Gastrocnemius medialis (tissue), 4 donors: Measurements from ENCODE around the gene SPON1. TPM values are rescaled to one million over a fixed set of nuclear protein-coding genes. Genes with fewer than 3 reads are reported as not detected.

Source experiments
- ATAC-seq, 2 donors: fragments of 150-250 bp; one replicate each; pipeline ENCODE4 v1.9.1; 2016
- DNase-seq, 2 donors: peaks; one replicate each; pipeline ENCODE4 v3.0.0-alpha.2; 2019
- H3K27ac ChIP-seq, 4 donors: fragments of 200-600 bp; sonication (generic); 1 replicate in 1 of 4; 2 replicates in 3 of 4; pipeline ENCODE4 v1.5.1; 2016 to 2018; ENCODE audit warnings: mild to moderate bottlenecking in 2 of 4, moderate library complexity in 1 of 4
- H3K27me3 ChIP-seq, 3 donors: fragments of 200-600 bp; sonication (generic) in 2 of 3; 1 replicate in 1 of 3; 2 replicates in 2 of 3; pipeline versions ENCODE4 v1.5.1 to v1.6.0; 2016 to 2019; ENCODE audit warnings: mild to moderate bottlenecking in 1 of 3, moderate library complexity in 1 of 3
- H3K36me3 ChIP-seq, 2 donors: fragments of 200-600 bp; sonication (generic) in 1 of 2; one replicate each; pipeline ENCODE4 v1.5.1; 2017 to 2018
- H3K4me1 ChIP-seq, 2 donors: fragments of 200-600 bp; sonication (generic) in 1 of 2; one replicate each; pipeline ENCODE4 v1.5.1; 2016 to 2017; ENCODE audit warnings: mild to moderate bottlenecking in 2 of 2
- H3K4me3 ChIP-seq, 4 donors: fragments of 200-600 bp; sonication (generic) in 3 of 4; 1 replicate in 1 of 4; 2 replicates in 3 of 4; pipeline ENCODE4 v1.5.1; 2016 to 2019; ENCODE audit warnings: mild to moderate bottlenecking in 2 of 4
- H3K9me3 ChIP-seq, 3 donors: fragments of 200-600 bp; sonication (generic) in 2 of 3; 1 replicate in 1 of 3; 2 replicates in 2 of 3; pipeline ENCODE4 v1.5.1; 2016 to 2019
- CTCF ChIP-seq, 5 experiments: fragments of 450-650 bp in 3 of 5; fragments of 200-600 bp in 2 of 5; sonication (generic) in 2 of 5; IDR thresholded peaks in 4 of 5; conservative IDR thresholded peaks in 1 of 5; 1 replicate in 4 of 5; 2 replicates in 1 of 5; pipeline ENCODE4 v1.5.1; 2016 to 2019; ENCODE audit warnings: antibody characterized with exemption in 5 of 5, mild to moderate bottlenecking in 3 of 5, moderate library complexity in 3 of 5
- POLR2A ChIP-seq, 2 donors: fragments of 450-650 bp; IDR thresholded peaks; one replicate each; pipeline ENCODE4 v1.6.1; 2017; ENCODE audit warnings: antibody characterized with exemption in 2 of 2, mild to moderate bottlenecking in 2 of 2, moderate library complexity in 2 of 2
- in situ Hi-C, 4 donors: fragments of 200-750 bp; cut with MboI; loops; one replicate each; pipeline versions ENCODE4 v1.15.0 to v1.8.0; 2017; ENCODE audit warnings: low sequenced_read_pairs in 4 of 4
- intact Hi-C: fragments of 100-400 bp; cut with DNase I; formaldehyde crosslinking; loops from one replicate; pipeline ENCODE4 v1.15.1; 2023; ENCODE audit warnings: low total_unique reads
- total RNA-seq, 4 donors: library from RNA; depleted of rRNA; stranded (reverse); fragments of >200 nt; gene quantifications; one replicate each; pipeline versions ENCODE4 v1.1.0 to v1.2.3, GENCODE V29; 2016

SPON1 gene
- total RNA-seq, 4 donors from 2014 or later, result 0.10 to 1.6 (median 0.36) TPM

- peaks cover 44 to 58% (median 44%) of the 10 kb centered on the region in 3 donors for H3K27me3 ChIP-seq
- H3K4me1 ChIP-seq, result peaks cover 0 to 3% of the 10 kb centered on the region in 2 donors
- TF ChIP-seq POLR2A (IDR thresholded peaks at IDR 0.05), result no peak
- no peak for TF ChIP-seq CTCF (IDR thresholded peaks at IDR 0.05 in 4 of 5, conservative IDR thresholded peaks at IDR 0.05 in 1 of 5)
- H3K27ac ChIP-seq, result no peak overlapping the region
- H3K9me3 ChIP-seq, result no peaks in the 10 kb centered on the region
- no peaks in the 10 kb centered on the region for H3K36me3 ChIP-seq
- ATAC-seq (no peak), DNase-seq (no peak)
- in situ Hi-C loops, result loop anchor here in 1 of 4 donors (25.0 kb wide), 1 partner anchor 273 kb away; no protein-coding TSS in a partner anchor
- intact Hi-C loops, result no loop called here
- peak overlapping the region in 1 of 4 donors; percentile 13 for H3K4me3 ChIP-seq
Observed at GRCh38 chr11:13963949-13964770, 1.6 kb downstream of the SPON1 start.

- no peak for TF ChIP-seq CTCF (IDR thresholded peaks at IDR 0.05 in 4 of 5, conservative IDR thresholded peaks at IDR 0.05 in 1 of 5)
- no peak for TF ChIP-seq POLR2A (IDR thresholded peaks at IDR 0.05)
- DNase-seq, result no peak
- intact Hi-C loops (no loop called here), in situ Hi-C loops (loop anchor here in 1 of 4 donors (25.0 kb wide), 1 partner anchor 273 kb away; no protein-coding TSS in a partner anchor)
- no peak for ATAC-seq
- Histone ChIP-seq H3K27me3 (peaks cover 43 to 58% (median 44%) of the 10 kb centered on the region in 3 donors), H3K4me3 (peak overlapping the region in 1 of 4 donors; percentile 13), H3K9me3 (no peaks in the 10 kb centered on the region), H3K27ac (no peak overlapping the region), H3K4me1 (peaks cover 0 to 3% of the 10 kb centered on the region in 2 donors), H3K36me3 (no peaks in the 10 kb centered on the region)
Observed at GRCh38 chr11:13964771-13965074, 2.2 kb downstream of the SPON1 start.

GRCh38 chr11:13965337-13965736, 2.8 kb downstream of the SPON1 start:
- ATAC-seq, result no peak
- H3K4me3 ChIP-seq, result no peak overlapping the region
- no peak for DNase-seq
- no peaks in the 10 kb centered on the region for H3K9me3 ChIP-seq
- no peak for TF ChIP-seq POLR2A (IDR thresholded peaks at IDR 0.05)
- no peak for TF ChIP-seq CTCF (IDR thresholded peaks at IDR 0.05 in 4 of 5, conservative IDR thresholded peaks at IDR 0.05 in 1 of 5)
- H3K27ac ChIP-seq, result no peak overlapping the region
- in situ Hi-C loops, result loop anchor here in 1 of 4 donors (25.0 kb wide), 1 partner anchor 272 kb away; no protein-coding TSS in a partner anchor
- peaks cover 0 to 3% of the 10 kb centered on the region in 2 donors for H3K4me1 ChIP-seq
- intact Hi-C loops, result no loop called here
- peaks cover 41 to 58% (median 44%) of the 10 kb centered on the region in 3 donors for H3K27me3 ChIP-seq
- no peaks in the 10 kb centered on the region for H3K36me3 ChIP-seq

GRCh38 chr11:13966013-13966412, 3.5 kb downstream of the SPON1 start:
- Histone ChIP-seq H3K36me3 (no peaks in the 10 kb centered on the region), H3K27me3 (peaks cover 41 to 54% (median 43%) of the 10 kb centered on the region in 3 donors), H3K4me3 (no peak overlapping the region), H3K4me1 (peaks cover 0 to 3% of the 10 kb centered on the region in 2 donors), H3K27ac (no peak overlapping the region), H3K9me3 (no peaks in the 10 kb centered on the region)
- no peak for TF ChIP-seq POLR2A (IDR thresholded peaks at IDR 0.05)
- no peak for TF ChIP-seq CTCF (IDR thresholded peaks at IDR 0.05 in 4 of 5, conservative IDR thresholded peaks at IDR 0.05 in 1 of 5)
- DNase-seq (no peak), ATAC-seq (no peak)
- intact Hi-C loops (no loop called here), in situ Hi-C loops (loop anchor here in 1 of 4 donors (25.0 kb wide), 1 partner anchor 271 kb away; no protein-coding TSS in a partner anchor)
